HG03354 (cell line): ENCODE data around the gene TTC8.
"Not testable (repeated sequence)": the region's sequence is repeated elsewhere in the genome, so short reads cannot be mapped to it uniquely, and the experiment has no call there.

Experiments used
- ATAC-seq: cut with Tn5 transposase; IDR thresholded peaks from one replicate; pipeline ENCODE4 v1.9.1; 2021; ENCODE audit warnings: mild to moderate bottlenecking; ENCODE audit not compliant: unreplicated experiment, poor library complexity, severe bottlenecking

TTC8 gene

DNA sequence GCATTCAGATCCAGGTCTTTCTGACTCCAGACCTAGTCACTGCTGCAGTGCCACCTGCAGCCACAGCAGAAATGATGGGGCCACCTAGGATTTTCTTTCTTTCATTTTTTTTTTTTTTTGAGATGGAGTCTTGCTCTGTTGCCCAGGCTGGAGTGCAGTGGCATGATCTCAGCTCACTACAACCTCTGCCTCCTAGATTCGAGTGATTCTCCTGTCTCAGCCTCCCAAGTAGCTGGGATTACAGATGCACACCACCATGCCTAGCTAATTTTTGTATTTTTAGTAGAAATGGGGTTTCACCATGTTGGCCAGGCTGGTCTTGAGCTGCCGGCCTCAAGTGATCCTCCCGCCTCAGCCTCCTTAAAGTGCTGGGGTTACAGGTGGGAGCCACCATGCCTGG, 33.4 kb downstream of the TTC8 start:
- ATAC-seq: not testable (repeated sequence)

DNA sequence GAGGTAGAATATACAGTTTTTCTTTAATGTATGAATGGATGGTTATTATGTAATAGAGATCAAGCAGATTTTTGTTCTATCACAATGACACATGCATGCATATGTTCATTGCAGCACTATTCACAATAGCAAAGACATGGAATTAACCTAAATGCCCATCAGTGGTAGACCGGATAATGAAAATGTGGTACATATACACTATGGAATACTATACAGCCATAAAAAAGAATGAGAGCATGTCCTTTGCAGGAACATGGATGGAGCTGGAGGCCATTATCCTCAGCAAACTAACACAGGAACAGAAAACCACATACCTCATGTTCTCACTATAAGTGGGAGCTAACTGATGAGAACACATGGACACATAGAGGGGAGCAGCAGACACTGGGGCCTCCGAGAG, 34.7 kb downstream of the TTC8 start:
- ATAC-seq: not testable (repeated sequence)

DNA sequence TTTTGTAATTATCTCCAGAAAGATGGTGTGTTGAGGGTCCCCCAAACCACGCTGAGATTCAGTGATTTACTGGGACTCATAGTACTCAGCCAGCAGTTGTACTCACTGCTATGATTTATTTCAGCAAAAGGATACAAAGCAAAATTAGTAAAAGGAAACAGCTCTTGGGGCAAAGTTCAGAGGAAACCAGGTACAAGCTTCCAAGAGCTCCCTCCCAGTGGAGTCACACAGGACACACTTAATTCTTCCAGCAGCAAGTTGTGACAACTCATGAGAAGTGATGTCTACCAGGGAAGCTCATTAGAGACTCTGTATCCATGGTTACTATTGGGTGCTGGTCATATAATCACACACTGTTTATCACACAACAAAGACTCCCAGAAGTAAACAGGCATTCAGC, 38.7 kb downstream of the TTC8 start:
- ATAC-seq: no peak

DNA sequence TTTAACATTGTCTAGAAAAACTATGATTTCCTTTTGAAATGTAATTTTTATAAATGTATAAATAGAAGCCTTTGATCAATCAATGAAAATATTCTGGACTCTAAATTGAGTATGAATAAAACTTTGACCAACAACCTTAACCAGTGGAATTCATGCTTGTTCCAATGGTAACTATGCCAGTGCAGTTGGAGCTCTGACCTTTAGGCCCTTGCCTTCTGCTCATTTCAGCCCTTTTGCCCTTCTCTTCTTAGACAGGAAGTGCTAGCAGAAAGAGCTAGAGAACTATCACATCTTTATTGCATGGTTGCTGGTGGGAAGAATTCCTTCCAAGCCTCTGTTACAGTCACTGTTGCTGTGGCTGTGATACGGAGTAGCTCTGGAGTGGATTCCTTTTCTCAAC, 39.7 kb downstream of the TTC8 start:
- no peak for ATAC-seq

DNA sequence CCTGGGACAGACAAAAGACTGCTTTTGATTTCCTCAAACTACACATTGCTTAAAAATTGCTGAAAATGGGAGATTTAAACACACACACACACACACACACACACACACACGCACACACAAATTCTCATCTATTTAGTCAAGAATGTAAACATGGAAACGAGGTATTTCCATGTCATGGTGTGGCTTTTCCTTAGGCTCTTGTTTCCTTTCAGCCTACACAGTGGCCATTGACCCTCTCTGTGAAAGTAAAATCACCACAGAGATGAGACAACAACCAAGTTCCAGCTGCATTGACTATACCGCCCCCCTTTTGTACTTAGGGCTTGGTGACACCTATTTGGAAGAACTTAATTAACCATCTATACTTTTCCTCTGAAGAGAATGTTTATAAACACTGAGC, 41.9 kb downstream of the TTC8 start:
- ATAC-seq: no peak

DNA sequence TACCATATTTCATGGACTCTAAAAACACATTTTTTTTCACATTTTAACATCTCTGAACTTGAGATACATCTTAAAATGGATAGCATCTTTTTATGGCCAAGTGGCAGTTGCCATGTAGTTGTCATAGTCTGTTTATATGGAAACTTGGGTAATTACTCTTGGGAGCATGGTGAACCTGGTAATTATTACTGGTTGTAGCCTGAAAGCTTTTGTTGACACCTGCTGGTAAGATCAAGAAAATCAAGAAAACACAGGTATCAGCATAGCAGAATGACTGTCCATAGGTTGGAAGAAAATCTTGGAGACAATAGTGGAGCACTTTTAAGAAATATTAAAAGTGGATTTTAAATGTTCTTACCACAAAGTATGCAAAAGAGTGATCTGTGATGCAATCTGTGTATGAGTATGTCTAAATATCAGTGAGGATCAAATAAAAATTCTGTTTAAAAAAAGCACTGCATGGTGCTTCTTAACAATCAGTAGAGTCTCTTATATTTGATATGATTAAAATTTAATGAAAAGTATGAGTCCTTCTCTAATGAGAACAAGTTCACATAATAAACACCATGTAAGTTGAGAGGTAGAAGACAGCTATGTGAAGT, 44.2 kb downstream of the TTC8 start:
- ATAC-seq: no peak

GRCh38 chr14:88870777-88871176, 46.3 kb downstream of the TTC8 start:
- no peak for ATAC-seq

DNA sequence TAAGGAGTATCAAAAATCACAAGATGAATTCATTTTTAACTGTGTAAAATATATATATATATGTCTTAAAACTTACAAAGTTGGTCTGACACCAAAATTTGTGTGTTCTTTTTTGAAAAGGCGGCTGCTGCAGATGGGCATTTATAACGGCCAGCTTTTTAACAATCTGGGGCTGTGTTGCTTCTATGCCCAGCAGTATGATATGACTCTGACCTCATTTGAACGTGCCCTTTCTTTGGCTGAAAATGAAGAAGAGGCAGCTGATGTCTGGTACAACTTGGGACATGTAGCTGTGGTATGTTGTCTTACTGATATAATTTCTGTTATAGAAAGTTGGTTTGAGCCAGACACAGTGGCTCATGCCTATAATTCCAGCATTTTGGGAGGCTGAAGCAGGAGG, 47.0 kb downstream of the TTC8 start:
- ATAC-seq: no peak

GRCh38 chr14:88872976-88873375, 48.5 kb downstream of the TTC8 start:
- no peak for ATAC-seq

DNA sequence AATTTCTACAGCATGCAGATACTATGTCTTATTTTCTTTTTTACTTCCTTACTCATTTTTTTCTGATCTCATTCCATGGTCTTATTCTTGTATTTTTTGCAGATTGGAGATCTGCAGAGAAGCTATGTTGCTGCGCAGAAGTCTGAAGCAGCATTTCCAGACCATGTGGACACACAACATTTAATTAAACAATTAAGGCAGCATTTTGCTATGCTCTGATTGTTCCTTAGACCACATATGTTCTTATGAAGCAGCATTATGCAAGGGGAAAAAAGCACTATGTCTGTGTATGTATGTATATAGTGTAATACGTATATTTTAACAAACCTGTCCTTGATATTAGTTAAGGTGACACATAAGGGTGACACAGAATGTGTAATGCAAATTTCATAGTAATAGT, 52.7 kb downstream of the TTC8 start:
- ATAC-seq: no peak

DNA sequence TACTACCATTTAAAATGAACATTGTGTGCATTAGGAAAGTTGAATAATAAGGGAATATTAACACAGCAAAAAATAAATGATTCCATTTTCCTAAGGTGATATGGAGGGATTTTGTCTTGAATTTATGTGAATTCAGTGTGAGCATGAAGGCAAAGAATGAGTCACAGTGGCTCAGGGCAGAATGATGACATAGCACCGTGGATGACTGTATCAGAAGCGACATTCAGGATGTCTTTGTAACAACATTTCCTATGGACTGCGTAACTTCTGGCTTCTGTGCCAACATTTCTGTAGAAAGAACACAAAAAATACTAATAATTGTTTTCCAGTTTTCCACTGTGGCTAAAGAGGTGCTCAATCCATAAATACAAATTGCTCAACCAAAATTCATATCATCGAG, 54.6 kb downstream of the TTC8 start:
- ATAC-seq: no peak

- no peak for ATAC-seq
Observed at GRCh38 chr14:88882236-88882635, 57.8 kb downstream of the TTC8 start.

DNA sequence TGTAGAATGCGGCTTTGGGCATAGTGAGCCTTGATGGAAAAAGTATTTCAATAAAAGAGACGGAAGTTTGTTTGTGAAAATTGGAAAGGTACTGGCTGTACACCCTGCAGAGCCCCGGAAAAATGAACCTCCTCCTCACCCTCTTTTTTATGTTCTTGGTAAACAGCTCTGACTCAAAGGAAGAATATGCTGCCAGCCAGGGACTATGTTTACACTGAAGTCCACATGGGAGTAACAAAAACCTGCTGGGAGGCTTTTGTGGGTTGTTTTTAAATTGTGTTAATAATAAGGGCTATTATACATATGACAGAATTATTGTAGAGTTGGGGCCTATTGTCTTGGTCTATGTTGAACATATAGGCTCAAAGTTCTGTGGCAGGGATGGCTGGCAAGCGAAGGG, 70.7 kb downstream of the TTC8 start:
- ATAC-seq: no peak

DNA sequence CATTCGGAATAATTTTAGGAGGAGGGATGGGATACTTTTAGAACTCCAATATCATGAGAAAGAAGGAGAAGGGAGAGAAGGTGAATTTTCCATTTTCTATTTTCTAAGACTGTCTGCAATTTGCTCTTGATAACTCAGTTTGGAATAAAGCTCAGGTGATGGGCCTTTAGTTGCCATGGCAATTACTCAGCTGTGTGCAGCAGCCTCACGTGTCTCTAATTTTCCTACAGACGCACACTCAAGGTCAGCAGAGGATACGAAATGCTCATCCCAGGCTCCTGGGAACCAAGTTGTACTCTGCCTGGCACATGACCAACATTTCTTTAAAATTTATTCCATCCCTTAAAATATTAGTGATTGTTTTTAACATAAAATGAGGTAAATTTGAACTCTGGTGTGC, 76.7 kb downstream of the TTC8 start:
- ATAC-seq: no peak

DNA sequence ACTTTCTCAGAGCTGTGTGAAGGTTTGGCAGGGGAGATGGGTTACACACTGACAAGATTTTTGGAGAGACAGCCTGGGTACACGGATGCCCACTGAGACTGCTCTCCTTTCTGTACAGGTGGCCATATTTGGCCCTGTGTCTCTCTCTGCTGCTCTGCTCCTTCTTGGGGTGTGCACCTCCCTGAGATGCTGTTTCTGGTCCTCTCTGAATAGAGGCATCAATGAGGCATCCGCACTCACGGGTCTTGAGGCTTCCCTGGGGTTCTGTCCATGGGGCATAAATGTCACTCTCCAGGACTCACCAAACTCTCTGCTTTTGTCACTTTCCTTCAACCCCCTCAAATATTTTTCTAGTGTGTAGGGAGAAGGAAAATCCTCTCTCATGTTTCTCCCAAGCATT, 77.5 kb downstream of the TTC8 start:
- no peak for ATAC-seq

DNA sequence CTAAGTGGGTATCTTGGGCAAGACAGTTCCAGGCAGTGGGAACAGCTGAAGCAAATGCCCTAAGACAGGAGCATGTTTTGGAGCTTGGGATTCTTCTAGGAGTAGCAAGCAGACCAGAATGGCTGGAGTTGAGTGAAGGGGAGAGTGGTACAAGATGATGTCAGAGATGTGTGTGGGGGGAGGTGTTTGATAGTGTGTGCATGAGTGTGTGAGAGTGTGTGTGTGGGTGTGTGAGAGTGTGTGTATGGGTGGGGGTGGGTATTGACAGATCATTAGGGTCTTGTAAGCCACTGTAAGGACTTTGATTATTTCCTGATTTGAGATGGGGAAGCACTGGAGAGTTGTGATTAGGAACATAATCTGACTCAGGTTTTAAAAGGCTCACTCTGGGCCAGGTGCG, 78.4 kb downstream of the TTC8 start:
- no peak for ATAC-seq

- no peak for ATAC-seq
Observed at GRCh38 chr14:88904206-88904647, 79.8 kb downstream of the TTC8 start.

DNA sequence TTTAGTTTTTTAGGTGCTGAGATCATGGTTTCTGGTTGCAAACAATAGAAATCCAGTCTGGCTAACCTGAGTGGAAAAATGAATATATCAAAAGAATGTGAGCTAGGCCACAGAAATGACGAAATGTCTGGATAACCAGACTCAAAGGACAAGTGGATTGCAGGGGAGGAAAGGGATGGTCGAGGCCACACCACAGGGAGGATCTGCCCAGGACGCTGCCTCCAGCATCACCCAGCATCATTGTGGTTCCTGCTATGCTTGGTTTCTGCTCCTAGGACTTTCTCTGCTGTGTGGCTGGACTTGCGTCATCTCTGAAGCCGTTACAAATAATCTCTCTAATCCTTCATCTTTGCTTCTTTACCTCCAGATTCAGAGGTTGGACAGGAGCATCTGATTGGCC, 80.4 kb downstream of the TTC8 start:
- no peak for ATAC-seq

GRCh38 chr14:88908216-88908615, 83.8 kb downstream of the TTC8 start:
- ATAC-seq: no peak

- ATAC-seq: no peak
Observed at GRCh38 chr14:88910386-88910785, 85.9 kb downstream of the TTC8 start.

DNA sequence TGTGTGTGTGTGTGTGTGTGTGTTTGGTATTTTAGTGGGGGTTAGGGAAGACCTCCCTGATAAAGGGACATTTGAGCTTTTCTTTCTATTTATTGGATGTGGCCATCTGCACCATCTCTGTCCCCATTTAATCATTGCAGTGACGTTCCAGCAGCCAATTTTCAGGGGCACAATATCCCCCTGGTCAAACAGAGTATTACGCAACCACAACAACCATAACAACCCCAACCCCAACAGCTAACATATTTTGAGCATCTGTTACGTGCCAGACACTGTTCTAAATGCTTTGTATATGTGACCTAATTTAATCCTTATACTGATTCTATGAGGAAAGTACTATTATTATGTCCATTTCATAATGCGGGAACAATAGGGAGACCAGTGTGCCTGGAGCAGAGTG, 87.4 kb downstream of the TTC8 start:
- ATAC-seq: no peak

DNA sequence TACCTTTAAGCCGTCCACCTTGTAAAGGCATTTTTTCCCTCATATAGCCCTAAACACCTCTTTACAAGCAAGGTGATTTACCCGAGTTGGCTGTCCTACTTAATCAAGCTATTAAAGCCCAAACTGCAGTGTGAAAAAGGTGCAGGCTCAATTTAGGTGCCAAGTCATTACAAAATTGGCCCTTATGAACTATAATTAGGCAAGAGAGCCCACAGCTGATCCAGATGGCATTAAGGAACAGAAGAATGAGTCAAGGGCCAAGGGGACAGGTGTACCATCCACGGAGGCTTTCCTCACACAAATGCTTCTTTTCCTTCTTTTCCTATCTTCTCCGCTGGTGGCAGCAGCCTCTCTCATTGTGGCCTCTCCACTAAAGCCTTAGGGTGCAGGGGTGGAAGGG, 90.5 kb downstream of the TTC8 start:
- no peak for ATAC-seq
